Activated naive CD4-positive, alpha-beta T cell treated with anti-CD3 and anti-CD28 coated beads, Interleukin-2, amount 10 ng/mL, durations not matched to agents 7 days and 5 days (primary cell): ENCODE measurements around the gene CDK5R1.

Experiments used
- CTCF ChIA-PET: fragments of 350-600 bp; sonication (Branson Sonifier 250); formaldehyde crosslinking; loops from one replicate; lab custom pipeline; 2021; ENCODE audit warnings: antibody characterized with exemption; lab: Charles Lee
- DNase-seq: peaks from one replicate; pipeline ENCODE4 v3.0.0-alpha.2; 2020
- H3K27ac Mint-ChIP-seq: one replicate; pipeline ENCODE4 v1.8.0; 2021; ENCODE audit warnings: mild to moderate bottlenecking, moderate library complexity, mixed read lengths
- H3K27me3 Mint-ChIP-seq: one replicate; pipeline ENCODE4 v1.8.0; 2021; ENCODE audit warnings: mild to moderate bottlenecking, mixed read lengths
- H3K36me3 Mint-ChIP-seq: one replicate; pipeline ENCODE4 v1.8.0; 2021; ENCODE audit warnings: mixed read lengths
- H3K4me1 Mint-ChIP-seq: one replicate; pipeline ENCODE4 v1.8.0; 2021; ENCODE audit warnings: mixed read lengths
- H3K4me3 Mint-ChIP-seq: one replicate; pipeline ENCODE4 v1.8.0; 2021; ENCODE audit warnings: mild to moderate bottlenecking, moderate library complexity, mixed read lengths
- H3K9me3 Mint-ChIP-seq: one replicate; pipeline ENCODE4 v1.8.0; 2021; ENCODE audit warnings: mixed read lengths

CDK5R1 gene

GRCh38 chr17:32536736-32537643, 50.2 kb downstream of the CDK5R1 start:
- CTCF ChIA-PET, result no interaction called here
- no peak for DNase-seq
- H3K4me3 Mint-ChIP-seq, result no peak overlapping the region
- H3K27me3 Mint-ChIP-seq, result peaks cover 12% of the 10 kb centered on the region
- H3K36me3 Mint-ChIP-seq, result no peaks in the 10 kb centered on the region
- peaks cover 10% of the 10 kb centered on the region for H3K4me1 Mint-ChIP-seq
- H3K9me3 Mint-ChIP-seq, result no peaks in the 10 kb centered on the region
- no peak overlapping the region for H3K27ac Mint-ChIP-seq
